DLD1 (cell line): ENCODE results near the gene PRIM2.
"Not testable (repeated sequence)": the region's sequence is repeated elsewhere in the genome, so short reads cannot be mapped to it uniquely, and the experiment has no call there.

Experiments
- in situ Hi-C: cut with HindIII; loops from 2 replicates; pipeline ENCODE4 v1.10.0; 2017; ENCODE audit warnings: low sequenced_read_pairs

The PRIM2 gene

GRCh38 chr6:57317060-57317943, at the start of gene PRIM2:
TSS of gene PRIM2 (plus strand) at chr6:57317630. CDS start at chr6:57318446, 816 bp downstream.
- in situ Hi-C loops: loop anchor here (5.0 kb wide), 1 partner anchor 70 kb away; no protein-coding TSS in a partner anchor

- in situ Hi-C loops: no loop called here
Observed at GRCh38 chr6:57268294-57268640, 49.2 kb upstream of the PRIM2 start.

- in situ Hi-C loops: not testable (repeated sequence)
Observed at GRCh38 chr6:57274113-57274824, 43.2 kb upstream of the PRIM2 start.

GRCh38 chr6:57275384-57275783, 42.0 kb upstream of the PRIM2 start:
- in situ Hi-C loops: no loop called here

GRCh38 chr6:57276946-57277345, 40.5 kb upstream of the PRIM2 start:
- in situ Hi-C loops: no loop called here

- in situ Hi-C loops: no loop called here
Observed at GRCh38 chr6:57278570-57278969, 38.9 kb upstream of the PRIM2 start.

GRCh38 chr6:57279013-57279412, 38.4 kb upstream of the PRIM2 start:
- in situ Hi-C loops: no loop called here

- in situ Hi-C loops: no loop called here
Observed at GRCh38 chr6:57283106-57283505, 34.3 kb upstream of the PRIM2 start.

GRCh38 chr6:57283911-57284455, 33.4 kb upstream of the PRIM2 start:
- in situ Hi-C loops: no loop called here

- in situ Hi-C loops: not testable (repeated sequence)
Observed at GRCh38 chr6:57288136-57288535, 29.3 kb upstream of the PRIM2 start.

- in situ Hi-C loops: not testable (repeated sequence)
Observed at GRCh38 chr6:57293472-57293871, 24.0 kb upstream of the PRIM2 start.

GRCh38 chr6:57294862-57295445, 22.5 kb upstream of the PRIM2 start:
- in situ Hi-C loops: no loop called here

GRCh38 chr6:57297505-57297904, 19.9 kb upstream of the PRIM2 start:
- in situ Hi-C loops: no loop called here

GRCh38 chr6:57298741-57299140, 18.7 kb upstream of the PRIM2 start:
- in situ Hi-C loops: no loop called here

GRCh38 chr6:57301757-57302156, 15.7 kb upstream of the PRIM2 start:
- in situ Hi-C loops: no loop called here

GRCh38 chr6:57302477-57302876, 15.0 kb upstream of the PRIM2 start:
- in situ Hi-C loops: no loop called here

- in situ Hi-C loops: no loop called here
Observed at GRCh38 chr6:57303931-57304681, 13.3 kb upstream of the PRIM2 start.

GRCh38 chr6:57305107-57305506, 12.3 kb upstream of the PRIM2 start:
- in situ Hi-C loops: no loop called here

- in situ Hi-C loops: no loop called here
Observed at GRCh38 chr6:57305761-57306160, 11.7 kb upstream of the PRIM2 start.

GRCh38 chr6:57306273-57306672, 11.2 kb upstream of the PRIM2 start:
- in situ Hi-C loops: no loop called here

- in situ Hi-C loops: no loop called here
Observed at GRCh38 chr6:57307850-57308249, 9.6 kb upstream of the PRIM2 start.
